ENCODE data around the gene ADCYAP1R1. TPM values are rescaled to one million over a fixed set of nuclear protein-coding genes. Genes with fewer than 3 reads are reported as not detected.

The ADCYAP1R1 gene
- total and polyA plus RNA-seq, 2 of the 8 experiments (the other 6 are each of a cell fraction or from before 2014, with no cell fraction given): 14.4 to 14.6 TPM

GRCh38 chr7:31133497-31133896, 81.4 kb downstream of the ADCYAP1R1 start:
- Histone ChIP-seq H3K4me3 (ENCODE audit: extremely low read depth in 1 of 4, insufficient read depth in 2 of 4, low read depth in 3 of 4, low read length in 4 of 4) (no peak overlapping the region), H4K8ac (ENCODE audit: extremely low read depth, insufficient read depth, low read length) (no peak overlapping the region), H3K4ac (replicated peaks; ENCODE audit: insufficient read length, low read depth, low read length) (no peak overlapping the region), H3K56ac (replicated peaks; ENCODE audit: insufficient read length, low read depth, low read length) (no peak overlapping the region), H3K27me3 (replicated peaks in 1 of 4; ENCODE audit: control insufficient read depth in 3 of 4, extremely low read depth in 1 of 4, insufficient read depth in 3 of 4, low read length in 3 of 4) (no peaks in the 10 kb centered on the region), H3K23ac (ENCODE audit: insufficient read length) (no peak overlapping the region), H3K27ac (ENCODE audit: low read depth, low read length) (no peak overlapping the region), H3K4me1 (replicated peaks in 1 of 4; ENCODE audit: control insufficient read depth in 3 of 4, insufficient read depth in 4 of 4, low read length in 3 of 4) (no peaks in the 10 kb centered on the region; a peak in 1 of 7 replicates), H2BK15ac (ENCODE audit: low read length) (no peak overlapping the region), H3K23me2 (ENCODE audit: low read depth, low read length) (no peaks in the 10 kb centered on the region), H2BK12ac (ENCODE audit: low read depth, low read length) (no peak overlapping the region), H3K79me2 (ENCODE audit: control insufficient read depth in 1 of 2, insufficient read depth in 2 of 2, low read length in 2 of 2) (no peaks in the 10 kb centered on the region), H2BK20ac (ENCODE audit: low read length) (no peak overlapping the region), H3K9ac (replicated peaks in 1 of 4; ENCODE audit: extremely low read depth in 1 of 4, low read depth in 3 of 4, low read length in 3 of 4) (no peak overlapping the region), H3K4me2 (ENCODE audit: insufficient read depth in 1 of 2, low read depth in 2 of 2, low read length in 2 of 2) (no peak overlapping the region), H4K91ac (replicated peaks; ENCODE audit: insufficient read length, low read length) (no peak overlapping the region), H3K18ac (ENCODE audit: extremely low read depth, low read length) (no peak overlapping the region), H2AK5ac (ENCODE audit: low read depth, low read length) (no peak overlapping the region), H2BK5ac (ENCODE audit: low read depth, low read length) (no peak overlapping the region), H3K36me3 (ENCODE audit: control insufficient read depth in 2 of 4, insufficient read depth in 4 of 4, low read length in 3 of 4) (no peaks in the 10 kb centered on the region), H3K14ac (ENCODE audit: insufficient read length) (no peak overlapping the region), H4K5ac (ENCODE audit: insufficient read length, low read depth, low read length) (no peak overlapping the region), H4K20me1 (replicated peaks in 1 of 2; ENCODE audit: control insufficient read depth in 1 of 2, insufficient read depth in 2 of 2, low read length in 2 of 2) (no peaks in the 10 kb centered on the region), H2BK120ac (replicated peaks; ENCODE audit: low read depth, low read length) (no peak overlapping the region), H2AFZ (ENCODE audit: low read length) (no peak overlapping the region), H3K9me3 (ENCODE audit: insufficient read depth in 2 of 2, low read depth in 1 of 2, low read length in 1 of 2) (no peaks in the 10 kb centered on the region), H3K79me1 (ENCODE audit: low read depth, low read length) (no peaks in the 10 kb centered on the region; the same call in 1 of the 2 replicates)
- ChIA-PET CTCF (ENCODE audit: partially characterized antibody) (interaction anchor here (0.8 to 6.0 kb wide), 27 partner anchors 11 to 648 kb away, joined by 3 to 68 read pairs (median 5); no protein-coding TSS in a partner anchor), POLR2A (ENCODE audit: partially characterized antibody) (interaction anchor here (0.7 kb wide), 1 partner anchor 148 kb away, joined by 3 read pairs; no protein-coding TSS in a partner anchor)
- FAIRE-seq: no peak
- no peak for DNase-seq (ENCODE audit: low read depth in 1 of 2, low spot score in 2 of 2)
- WGBS, 2 experiments (ENCODE audit: extremely low coverage in 1 of 2, insufficient coverage in 1 of 2, insufficient read length in 1 of 2, insufficient replicate concordance in 2 of 2, low coverage in 1 of 2, low lambda C conversion rate in 2 of 2, missing lambda C conversion rate in 1 of 2): 87% methylated on average over 3 of the region's 3 CpGs; no CpG with 5 or more reads in 1 of the 2 experiments
- no peak for TF ChIP-seq CBX8 (IDR thresholded peaks at IDR 0.05; ENCODE audit: borderline replicate concordance, low read depth, low read length)
- no peak for TF ChIP-seq FOSL1 (IDR thresholded peaks at IDR 0.05; ENCODE audit: insufficient read depth, low read depth, low read length)
- TF ChIP-seq RXRA (IDR thresholded peaks at IDR 0.05; ENCODE audit: insufficient read depth, low read depth, low read length): no peak
- no peak for TF ChIP-seq YY1 (IDR thresholded peaks at IDR 0.05; ENCODE audit: low read depth, low read length)
- TF ChIP-seq MAX (IDR thresholded peaks at IDR 0.05): no peak
- no peak for TF ChIP-seq BRCA1 (IDR thresholded peaks at IDR 0.05; ENCODE audit: low read depth, low read length)
- no peak for TF ChIP-seq SP4 (IDR thresholded peaks at IDR 0.05; ENCODE audit: low read length)
- no peak for TF ChIP-seq ATF3 (IDR thresholded peaks at IDR 0.05; ENCODE audit: insufficient read depth, low read depth, low read length)
- no peak for TF ChIP-seq CEBPB (IDR thresholded peaks at IDR 0.05; ENCODE audit: low read depth, low read length)
- no peak for TF ChIP-seq GABPA (IDR thresholded peaks at IDR 0.05; ENCODE audit: borderline replicate concordance, insufficient read depth, low read length)
- TF ChIP-seq CTBP2 (IDR thresholded peaks at IDR 0.05; ENCODE audit: borderline replicate concordance, insufficient read depth, insufficient read length, low read length): no peak
- TF ChIP-seq HDAC6 (IDR thresholded peaks at IDR 0.05; ENCODE audit: low read depth, low read length): no peak
- TF ChIP-seq TAF7 (optimal IDR thresholded peaks at IDR 0.05; ENCODE audit: borderline replicate concordance, low read depth, low read length): no peak
